HG03139 (cell line): ENCODE results near the gene ZAR1L.

Experiments
- ATAC-seq: cut with Tn5 transposase; IDR thresholded peaks from one replicate; pipeline ENCODE4 v1.9.1; 2021; ENCODE audit not compliant: unreplicated experiment

ZAR1L gene

DNA sequence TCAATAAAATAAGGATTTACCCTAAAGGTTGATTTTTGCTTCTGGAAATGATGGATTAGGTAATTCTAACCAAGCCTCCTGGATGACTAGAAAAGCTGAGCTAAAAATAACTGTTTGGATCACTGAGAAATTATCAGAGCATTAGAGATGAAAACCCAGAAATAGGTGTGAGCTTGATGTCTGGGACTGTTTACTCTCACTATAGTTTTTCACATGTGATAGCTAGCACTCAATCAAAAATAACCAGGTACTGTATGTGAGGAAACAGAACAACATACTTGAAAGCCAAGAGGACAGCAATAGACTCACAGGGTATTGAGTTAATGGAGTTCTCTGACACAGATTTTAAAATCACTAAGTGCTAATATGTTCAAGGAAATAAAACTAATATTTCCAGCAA is 9.5 kb downstream of the ZAR1L start:
- ATAC-seq = no peak

DNA sequence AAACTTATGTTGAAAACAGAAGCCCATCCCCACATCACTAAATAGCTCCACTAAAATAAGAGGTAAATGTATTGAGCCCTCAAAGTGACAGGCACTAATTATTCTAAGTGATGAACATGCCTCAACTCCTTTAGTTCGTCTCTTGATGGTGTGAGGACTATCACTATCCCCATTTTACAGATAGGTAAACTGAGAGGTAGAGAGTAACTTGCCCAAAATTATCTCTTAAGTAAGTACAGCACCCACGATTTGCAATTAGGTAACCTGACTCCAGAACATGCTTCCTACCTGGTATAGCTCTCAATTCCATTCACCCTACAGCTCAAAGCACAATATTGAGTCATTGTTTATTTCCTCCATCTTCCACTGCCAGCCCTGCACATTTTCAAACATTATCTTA is 12.7 kb downstream of the ZAR1L start:
- ATAC-seq = no peak

DNA sequence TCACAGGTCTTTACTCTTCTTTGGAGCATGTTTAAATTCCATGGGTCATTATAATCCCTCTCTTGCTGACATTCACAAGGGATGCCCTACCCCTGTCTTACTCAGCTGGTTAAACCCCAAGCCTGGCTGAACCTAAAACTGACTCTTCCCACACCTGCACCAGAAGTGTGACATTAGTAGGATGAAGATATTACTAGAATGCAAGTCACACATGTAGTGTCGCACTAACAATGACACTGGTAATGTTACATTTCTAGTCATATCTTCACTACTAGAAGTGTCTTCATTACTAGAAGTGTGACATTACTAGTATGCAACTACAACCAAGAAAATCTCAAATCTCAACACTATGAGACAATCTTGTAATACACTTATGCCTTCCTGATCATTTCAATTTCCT is 14.2 kb downstream of the ZAR1L start:
- no peak for ATAC-seq

- ATAC-seq = no peak
Observed at GRCh38 chr13:32300406-32300805, 14.8 kb downstream of the ZAR1L start.

- ATAC-seq = no peak
Observed at GRCh38 chr13:32299893-32300292, 15.3 kb downstream of the ZAR1L start.

GRCh38 chr13:32298695-32299094 is 16.5 kb downstream of the ZAR1L start:
- no peak for ATAC-seq

- ATAC-seq = no peak
Observed at GRCh38 chr13:32297206-32297605, 18.0 kb downstream of the ZAR1L start.

- no peak for ATAC-seq
Observed at GRCh38 chr13:32285633-32285965, 29.6 kb downstream of the ZAR1L start.

DNA sequence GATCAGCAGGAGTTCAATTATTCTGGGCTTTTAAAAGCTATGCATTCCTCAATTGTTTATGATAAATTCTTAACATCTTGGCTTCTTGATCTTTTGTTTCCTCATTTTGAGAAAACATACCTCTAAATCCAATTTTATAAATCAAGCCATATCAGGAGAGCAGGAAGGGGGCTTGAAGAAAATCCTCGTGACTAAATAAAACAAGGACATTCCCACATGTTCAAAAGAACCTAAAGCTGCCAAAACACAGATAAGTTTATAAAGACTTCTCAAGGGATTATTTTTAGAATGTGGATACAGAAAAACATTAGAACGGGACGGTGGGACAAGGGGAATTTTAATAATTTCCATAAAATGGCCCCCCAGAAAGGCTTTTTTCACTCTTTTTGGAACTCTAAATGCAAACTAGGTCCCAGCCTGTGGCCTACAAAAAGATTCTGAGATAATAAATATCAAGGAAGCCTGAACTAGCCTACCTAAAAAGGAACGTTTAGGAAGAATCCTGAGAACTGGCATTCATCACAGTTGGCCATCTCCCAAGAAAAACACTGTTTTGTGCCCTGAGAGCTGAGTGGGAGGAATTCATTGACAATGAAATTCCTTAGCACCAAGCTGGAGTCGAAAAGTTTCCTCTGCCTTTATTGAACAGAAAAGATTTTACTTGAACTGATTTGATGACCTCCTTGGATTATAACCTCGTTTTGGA is 30.1 kb downstream of the ZAR1L start:
- ATAC-seq = no peak

DNA sequence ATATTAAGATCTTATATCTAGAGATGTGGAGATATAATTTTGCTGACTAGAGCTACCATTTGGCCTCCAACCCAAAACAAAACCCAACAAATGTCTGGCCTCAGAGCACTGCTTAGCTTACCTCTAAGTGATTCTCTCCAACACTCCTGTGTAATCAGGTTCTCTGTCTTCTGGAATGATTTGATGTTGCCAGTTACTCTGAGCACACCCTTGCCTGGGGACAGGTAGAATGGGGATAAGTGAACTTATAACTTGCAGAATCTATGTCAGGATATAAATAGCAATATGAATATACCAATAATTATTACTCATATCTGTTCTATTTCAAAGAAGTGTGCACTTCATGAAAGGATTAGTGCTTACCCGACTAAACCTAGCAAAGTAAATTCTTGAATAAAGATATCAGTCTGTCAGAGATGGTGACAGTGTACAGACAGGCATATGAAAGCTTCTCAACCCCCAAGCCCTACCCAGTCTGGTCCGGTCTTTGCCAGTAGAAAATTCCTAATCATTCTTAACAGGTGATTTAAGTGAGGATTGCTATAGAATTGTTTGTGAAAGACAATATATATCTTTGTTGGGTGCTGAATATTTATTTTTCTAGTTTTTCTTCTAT is 33.0 kb downstream of the ZAR1L start:
- no peak for ATAC-seq

GRCh38 chr13:32281096-32281495 is 34.1 kb downstream of the ZAR1L start:
- ATAC-seq = no peak

DNA sequence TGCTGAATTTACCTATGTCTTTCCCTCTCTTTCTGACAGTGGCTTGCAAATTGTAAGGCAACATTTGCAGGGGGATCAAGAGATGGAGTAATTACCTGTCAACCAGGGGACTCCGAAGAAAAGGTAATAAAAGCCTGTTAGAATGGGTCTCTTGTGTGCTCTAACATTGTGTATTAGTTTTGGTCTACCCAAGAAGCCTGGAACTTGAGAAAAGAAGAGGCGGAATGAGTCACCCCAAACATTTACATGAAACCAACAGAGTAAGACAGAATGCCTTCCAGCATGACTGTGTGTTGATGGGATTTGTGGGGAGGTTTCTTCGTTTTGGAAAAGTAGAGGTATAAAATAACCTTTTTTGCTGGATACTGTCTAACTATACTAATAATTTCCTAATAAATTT is 36.7 kb downstream of the ZAR1L start:
- ATAC-seq = no peak

DNA sequence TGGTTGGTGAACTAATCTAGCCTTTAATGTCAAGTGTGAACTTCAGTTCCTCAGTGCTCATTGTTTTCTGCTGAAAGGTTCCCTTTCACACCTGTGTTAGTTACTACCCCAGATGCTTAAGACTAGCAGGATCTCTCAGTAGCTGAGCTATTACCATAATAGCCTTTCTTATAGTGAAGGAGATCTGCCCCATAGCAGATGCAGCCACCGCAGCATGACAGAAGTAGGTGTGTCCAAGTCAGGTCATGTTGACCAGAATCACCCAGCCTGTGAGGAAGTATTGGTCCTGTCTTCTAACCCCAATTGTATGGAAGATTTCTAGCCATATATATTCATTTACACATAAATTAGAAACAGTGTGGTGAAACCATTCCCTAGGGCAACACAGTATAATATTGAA is 37.3 kb downstream of the ZAR1L start:
- ATAC-seq = no peak

DNA sequence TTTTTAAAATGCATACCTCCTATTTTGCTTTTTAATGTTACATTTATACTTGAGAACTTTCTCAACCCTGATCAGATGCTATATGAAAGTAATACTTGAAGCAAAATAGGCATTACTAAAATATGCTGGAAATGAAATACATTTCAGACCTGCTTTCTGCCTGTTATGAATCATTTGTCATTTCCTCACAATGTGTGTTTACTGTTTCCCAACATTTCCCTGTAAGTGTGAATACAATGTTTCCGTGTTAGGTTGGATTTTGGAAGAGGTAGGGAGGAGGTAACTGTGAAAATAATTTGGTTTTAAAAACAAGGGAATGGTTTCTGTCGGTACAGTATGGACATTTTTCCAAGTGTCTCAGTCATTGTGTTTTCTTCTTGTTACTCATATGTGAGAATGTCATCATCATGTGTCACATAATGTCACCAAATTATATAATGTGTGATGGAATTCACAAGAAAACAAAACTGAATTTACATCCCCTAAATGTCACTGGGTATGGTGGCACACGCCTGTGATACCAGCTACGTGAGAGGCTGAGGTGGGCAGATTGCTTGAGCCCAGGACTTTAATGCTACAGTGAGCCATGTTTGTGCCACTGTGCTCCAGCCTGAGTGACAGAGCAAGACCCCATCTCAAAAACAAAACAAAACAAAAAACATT is 43.0 kb downstream of the ZAR1L start:
- no peak for ATAC-seq

GRCh38 chr13:32267836-32268439 is 47.2 kb downstream of the ZAR1L start:
- ATAC-seq = peak; percentile 92

DNA sequence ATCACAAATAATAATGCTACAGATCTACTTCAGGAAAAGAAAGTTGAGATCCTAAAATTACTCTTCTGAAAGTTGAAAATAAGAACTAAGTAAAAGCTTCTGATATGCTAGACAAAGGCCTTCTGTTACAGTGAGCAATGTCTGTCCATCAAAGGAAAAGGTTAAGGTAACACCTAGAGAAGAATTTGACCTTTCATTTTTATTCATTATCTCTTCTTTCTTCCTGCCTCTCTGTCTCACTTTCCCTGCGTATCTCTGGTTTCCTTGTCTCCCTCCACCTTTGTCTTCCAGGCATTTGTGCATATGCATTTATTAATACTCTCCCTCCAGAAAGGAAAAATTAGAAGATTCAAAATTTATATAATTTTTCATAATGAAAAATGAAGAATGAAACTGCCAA is 49.0 kb downstream of the ZAR1L start:
- no peak for ATAC-seq

GRCh38 chr13:32265726-32266125 is 49.4 kb downstream of the ZAR1L start:
- no peak for ATAC-seq

DNA sequence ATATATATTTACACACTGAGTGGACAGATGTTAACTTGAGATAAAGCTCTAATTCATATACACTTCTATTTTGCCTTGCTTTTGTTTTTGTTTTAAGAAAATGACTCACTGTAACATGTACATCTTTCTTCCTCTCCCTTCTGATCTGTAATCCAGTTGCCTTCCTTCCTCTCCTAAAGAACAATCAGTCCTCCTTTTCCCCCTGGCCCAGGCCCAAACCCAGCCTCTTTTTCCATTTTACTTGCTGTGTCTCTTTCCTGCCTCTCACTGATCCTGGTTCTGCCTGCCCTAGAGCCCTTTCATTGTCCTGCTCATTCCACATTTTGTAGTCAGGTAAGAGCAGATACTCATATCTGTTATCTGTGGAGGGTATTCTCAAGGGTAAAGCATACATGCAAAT is 50.8 kb downstream of the ZAR1L start:
- ATAC-seq = no peak

DNA sequence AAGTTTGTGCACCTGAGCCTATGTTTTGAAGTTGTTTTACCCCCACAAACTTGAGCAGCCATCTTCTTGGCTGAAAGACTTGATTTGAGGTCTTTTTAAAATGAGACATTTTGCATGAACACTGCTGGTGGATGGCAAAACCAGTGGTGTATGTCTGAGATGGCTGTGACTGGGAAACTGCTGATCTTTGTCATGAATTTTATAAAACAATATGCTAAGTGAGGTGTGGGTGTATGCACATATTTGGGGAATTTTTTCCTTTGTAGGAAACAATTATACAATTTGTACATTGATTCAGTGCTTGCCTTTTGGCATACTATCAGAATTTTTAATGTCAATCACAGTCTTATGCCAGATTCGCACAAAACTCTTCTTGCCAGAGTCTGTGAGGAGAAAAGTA is 52.5 kb downstream of the ZAR1L start:
- ATAC-seq = no peak

DNA sequence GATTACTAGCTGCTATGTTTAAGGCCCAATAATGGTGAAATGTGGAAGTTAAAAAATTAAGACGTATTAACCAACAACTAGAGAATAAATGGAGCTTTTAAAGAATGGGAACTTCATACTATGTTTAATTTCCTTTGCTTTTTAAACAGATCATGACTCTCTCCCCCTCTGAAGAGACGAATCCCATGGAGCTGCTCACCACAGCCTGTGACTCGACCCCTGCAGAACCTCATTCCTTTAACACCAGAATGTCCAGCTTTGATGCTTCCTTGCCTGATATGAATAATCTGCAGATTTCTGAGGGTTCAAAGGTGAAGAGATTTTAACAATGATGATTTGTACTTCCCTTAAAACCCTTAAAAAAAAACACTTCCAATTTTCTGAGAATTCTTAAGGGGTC is 53.0 kb downstream of the ZAR1L start:
- ATAC-seq = no peak

GRCh38 chr13:32261567-32261966 is 53.6 kb downstream of the ZAR1L start:
- no peak for ATAC-seq

DNA sequence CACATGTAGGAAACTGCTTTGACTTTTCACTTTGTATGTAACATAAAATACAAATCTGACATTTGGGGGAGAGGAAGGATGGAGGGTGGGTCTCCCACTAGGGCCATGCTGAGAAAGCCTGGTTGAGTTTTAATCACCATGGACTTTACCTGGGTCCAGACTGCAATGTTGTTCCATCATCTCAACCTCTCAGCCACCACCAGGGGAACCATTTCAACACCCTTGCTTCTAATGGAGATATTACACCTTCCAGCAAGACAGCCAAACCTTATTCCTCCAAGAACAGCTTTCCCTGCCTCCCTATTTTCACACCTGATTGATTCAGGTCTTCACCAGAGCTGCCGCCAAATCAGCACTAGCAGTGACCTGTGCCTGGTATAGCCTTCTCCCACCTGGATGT is 56.0 kb downstream of the ZAR1L start:
- ATAC-seq = no peak
